CD4-positive, alpha-beta T cell treated with Interleukin-4 for 4 hours (primary cell): Measurements from ENCODE around the gene VPS52.
A peak's percentile ranks its signal among the peaks of the same experiment; 100 is the strongest.
"Not testable (repeated sequence)": the region's sequence is repeated elsewhere in the genome, so short reads cannot be mapped to it uniquely, and the experiment has no call there.

Source experiments
- DNase-seq: peaks from one replicate; pipeline ENCODE4 v3.0.0-alpha.2; 2020

VPS52 gene

GRCh38 chr6:33278810-33279209 lies 7.1 kb upstream of the VPS52 start:
- no peak for DNase-seq

DNA sequence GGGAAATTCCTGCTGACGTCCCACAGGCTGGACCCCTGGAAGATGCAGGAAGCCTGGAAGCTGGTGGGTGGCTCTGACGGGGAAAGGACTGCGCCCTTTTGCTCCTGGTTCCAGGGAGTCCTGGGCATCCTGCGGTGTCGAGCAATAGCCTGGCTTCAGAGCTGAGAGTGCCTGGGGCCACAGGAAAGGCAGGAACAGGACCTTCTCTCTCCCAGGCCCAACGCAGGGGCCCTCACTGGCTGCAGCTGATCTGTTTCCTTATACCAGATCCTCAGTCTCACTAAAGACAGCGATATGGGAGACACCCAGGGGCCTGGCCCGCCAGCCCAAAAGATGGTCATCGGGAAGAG lies 6.7 kb upstream of the VPS52 start:
- DNase-seq: no peak

DNA sequence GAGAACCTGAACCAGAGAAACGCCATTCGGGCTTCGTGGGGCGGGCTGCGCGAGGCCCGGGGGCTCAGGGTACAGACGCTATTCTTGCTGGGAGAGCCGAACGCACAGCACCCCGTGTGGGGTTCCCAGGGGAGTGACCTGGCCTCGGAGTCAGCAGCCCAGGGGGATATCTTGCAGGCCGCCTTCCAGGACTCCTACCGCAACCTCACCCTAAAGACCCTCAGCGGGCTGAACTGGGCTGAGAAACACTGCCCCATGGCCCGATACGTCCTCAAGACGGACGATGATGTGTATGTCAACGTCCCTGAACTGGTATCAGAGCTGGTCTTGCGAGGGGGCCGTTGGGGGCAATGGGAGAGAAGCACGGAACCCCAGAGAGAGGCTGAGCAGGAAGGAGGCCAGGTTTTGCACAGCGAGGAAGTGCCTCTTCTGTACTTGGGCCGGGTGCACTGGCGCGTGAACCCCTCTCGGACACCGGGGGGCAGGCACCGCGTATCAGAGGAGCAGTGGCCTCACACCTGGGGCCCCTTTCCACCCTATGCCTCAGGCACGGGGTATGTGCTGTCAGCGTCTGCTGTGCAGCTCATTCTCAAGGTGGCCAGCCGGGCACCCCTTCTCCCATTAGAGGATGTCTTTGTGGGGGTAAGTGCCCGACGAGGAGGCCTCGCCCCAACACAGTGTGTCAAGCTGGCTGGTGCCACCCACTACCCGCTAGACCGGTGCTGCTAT lies 6.2 kb upstream of the VPS52 start:
- peak; percentile 30 for DNase-seq

GRCh38 chr6:33276864-33277662 lies 5.4 kb upstream of the VPS52 start, which contains the start of gene B3GALT4:
Gene B3GALT4 (plus strand): TSS chr6:33277123. CDS start chr6:33277420, 297 bp downstream.
- peak; percentile 75 for DNase-seq

- DNase-seq: no peak
These were observed 4.8 kb upstream of the VPS52 start for GRCh38 chr6:33276581-33276863.

- not testable (repeated sequence) for DNase-seq
These were observed 4.3 kb upstream of the VPS52 start for GRCh38 chr6:33275795-33276580.

DNA sequence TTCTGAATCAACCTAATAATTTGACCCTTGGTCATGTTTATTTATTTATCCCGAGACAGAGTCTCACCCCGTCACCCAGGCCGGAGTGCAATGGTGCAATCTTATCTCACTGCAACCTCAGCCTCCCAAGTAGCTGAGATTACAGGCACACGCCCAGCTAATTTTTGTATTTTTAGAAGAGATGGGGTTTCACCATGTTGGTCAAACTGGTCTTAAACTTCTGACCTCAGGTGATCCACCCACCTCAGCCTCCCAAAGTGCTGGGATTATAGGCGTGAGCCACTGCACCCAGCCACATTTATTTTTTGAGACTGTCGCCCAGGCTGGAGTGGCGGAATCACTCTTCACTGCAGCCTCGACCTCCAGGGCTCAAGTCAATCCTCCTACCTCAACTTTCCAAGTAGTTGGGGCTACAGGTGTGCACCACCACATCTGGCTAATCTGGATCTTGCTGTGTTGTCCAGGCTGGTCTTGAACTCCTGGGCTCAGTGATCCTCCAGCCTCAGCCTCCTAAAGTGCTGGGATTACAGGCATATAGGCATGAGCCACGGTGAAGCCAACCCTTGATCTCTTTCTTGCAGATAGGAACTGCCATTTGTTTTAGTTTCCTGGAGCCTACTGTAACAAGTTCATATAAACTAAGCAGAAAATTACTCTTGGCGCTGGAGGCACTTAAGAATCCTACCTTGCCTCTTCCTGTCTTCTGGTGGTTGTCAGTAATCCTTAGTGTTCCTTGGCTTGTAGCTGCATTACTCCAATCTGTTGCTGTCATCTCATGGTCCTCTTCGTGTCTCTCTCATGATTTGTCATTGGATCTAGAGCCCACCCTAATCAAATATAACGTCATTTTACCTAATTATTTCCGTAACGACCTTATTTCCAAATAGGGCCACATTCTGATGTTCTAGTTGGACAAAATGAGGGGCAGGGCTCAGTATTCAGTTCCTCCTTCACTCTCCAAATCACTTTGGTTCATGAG lies 2.5 kb upstream of the VPS52 start:
- no peak for DNase-seq

DNA sequence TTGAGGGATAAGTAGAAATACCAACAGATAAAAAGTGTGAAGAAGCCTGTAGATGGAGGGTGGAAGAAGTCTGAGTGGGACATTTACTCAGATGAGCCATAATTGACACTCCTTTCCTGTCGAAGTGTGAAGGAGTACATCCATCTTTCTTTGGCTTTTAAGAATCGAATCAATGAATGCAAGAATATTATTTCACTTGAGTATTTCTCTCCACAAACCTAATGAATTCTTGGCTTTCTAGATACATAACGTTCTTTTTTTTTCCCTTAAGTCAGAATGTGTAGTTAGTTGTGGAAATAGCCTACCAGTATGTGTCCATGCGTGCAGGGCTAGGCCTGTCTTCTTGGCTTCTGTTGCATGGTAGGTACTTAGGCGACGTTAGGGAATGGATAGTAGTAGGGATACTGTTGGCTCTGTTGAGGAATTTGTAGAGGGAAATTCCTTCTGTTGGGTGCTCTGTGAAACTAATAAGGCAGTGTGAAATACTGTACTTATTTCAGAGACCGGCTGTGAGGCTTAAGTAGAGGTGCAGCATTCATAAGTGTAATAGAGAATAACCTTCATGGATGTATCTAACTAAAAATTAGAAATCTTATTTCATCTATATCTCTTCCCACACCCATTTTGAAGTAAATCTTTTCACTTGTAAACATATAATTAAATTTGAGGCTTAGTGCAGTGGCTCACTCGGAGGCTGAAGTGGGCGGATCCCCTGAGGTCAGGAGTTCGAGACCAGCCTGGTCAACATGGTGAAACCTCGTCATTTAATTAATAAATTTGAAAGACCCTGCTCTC lies 1.6 kb upstream of the VPS52 start:
- DNase-seq: no peak

DNA sequence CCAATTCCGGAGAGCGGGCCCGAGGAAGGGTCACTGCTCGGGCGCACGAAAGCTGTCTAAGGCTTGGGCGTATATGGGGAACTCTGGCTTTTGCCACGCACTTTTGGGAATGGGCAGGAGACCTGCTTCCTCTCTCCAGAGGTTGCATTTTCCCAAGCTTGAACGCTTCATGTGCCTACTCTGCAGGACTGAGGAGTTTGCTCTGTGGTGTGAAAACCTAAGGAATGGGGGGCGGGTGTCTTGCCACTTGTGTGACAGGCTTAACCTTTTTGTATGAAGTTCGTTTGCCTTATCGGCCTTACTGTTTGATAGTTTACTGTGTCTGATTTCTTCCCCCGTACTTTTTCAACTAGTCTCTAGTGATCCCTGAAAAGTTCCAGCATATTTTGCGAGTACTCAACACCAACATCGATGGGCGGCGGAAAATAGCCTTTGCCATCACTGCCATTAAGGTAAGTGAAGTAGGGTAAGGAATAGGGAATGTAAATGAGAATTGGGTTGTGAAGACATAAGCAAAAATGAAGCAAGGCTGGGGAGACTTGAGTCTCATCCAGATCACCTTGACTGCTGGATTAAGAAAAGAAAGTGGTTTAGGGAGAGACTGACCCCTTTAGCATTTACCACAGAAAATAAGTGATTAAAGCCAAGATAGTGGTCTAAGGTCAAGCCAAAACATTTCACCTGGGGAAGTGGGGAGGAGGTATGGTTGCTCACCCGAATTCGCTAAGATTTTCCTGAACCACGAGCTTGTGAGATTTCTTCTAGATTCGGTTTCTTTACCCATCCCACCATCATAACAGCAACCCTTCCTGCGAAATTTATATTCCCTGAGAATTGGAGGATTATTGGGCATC lies 826 bp upstream of the VPS52 start:
- DNase-seq: no peak

- DNase-seq: no peak
These were observed 584 bp downstream of the VPS52 start for GRCh38 chr6:33271117-33271467.

DNA sequence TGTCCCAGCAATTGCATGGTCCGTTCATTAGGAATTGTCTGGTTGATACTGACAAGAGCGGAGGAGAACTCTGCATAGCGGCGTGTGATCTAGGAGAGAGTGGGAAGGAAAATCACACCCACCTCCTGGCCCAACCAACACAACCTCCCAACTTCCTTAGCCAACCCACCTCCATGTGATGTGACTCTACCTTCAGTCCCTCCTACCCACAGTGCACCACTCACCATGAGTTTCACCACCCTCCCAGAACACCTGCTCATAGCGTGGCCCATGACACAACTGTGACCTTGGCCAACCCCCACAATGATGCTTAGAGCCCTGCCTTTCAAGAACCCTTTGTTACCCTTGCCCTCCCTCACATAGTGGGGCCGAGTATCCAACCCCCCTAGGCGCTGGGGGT lies 7.7 kb downstream of the VPS52 start:
- no peak for DNase-seq

DNA sequence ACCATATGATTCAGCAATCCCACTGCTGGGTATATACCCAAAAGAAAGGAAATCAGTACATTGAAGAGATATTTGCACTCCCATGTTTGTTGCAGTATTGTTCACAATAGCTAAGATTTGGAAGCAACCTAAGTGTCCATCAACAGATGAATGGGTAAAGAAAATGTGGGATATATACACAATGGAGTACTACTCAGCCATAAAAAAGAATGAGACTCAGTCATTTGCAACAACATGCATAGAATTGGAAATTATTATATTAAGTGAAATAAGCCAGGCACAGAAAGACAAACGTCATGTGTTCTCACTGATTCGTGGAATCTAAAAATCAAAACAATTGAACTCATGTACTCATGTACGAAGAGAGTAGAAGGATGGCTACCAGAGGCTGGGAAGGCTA lies 9.2 kb downstream of the VPS52 start:
- DNase-seq: not testable (repeated sequence)

GRCh38 chr6:33259032-33259431 lies 12.6 kb downstream of the VPS52 start:
- no peak for DNase-seq

GRCh38 chr6:33254591-33254990 lies 17.1 kb downstream of the VPS52 start:
- no peak for DNase-seq

- no peak for DNase-seq
These were observed 18.9 kb downstream of the VPS52 start for GRCh38 chr6:33252759-33253158.

DNA sequence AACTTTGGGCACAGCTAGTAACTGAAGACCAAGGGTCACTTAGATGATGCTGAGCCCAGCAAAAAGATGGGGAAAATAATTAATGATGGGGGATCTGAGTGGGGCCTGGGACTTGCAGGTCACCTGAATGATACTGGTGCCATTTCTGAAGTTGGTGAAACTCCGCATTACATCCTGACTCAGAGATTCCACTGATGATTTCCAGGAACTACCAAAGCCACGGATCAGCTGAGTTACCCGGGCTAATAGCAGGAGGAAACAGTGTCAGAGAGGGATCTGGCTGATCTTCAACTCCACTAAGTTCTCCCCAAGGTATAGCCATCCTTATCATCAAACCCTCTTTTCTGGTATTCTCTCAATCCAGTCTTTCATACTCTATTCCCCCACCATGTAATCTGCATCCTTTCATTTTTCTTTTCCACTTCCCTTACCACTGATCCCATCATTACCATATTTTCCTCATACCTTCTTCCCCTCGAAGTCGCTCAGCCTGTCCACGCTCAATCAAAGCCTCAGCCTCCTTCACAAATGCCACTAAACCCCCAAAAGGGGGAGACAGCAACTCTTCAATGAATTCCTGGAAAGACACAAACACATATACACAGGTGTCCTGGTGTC lies 20.2 kb downstream of the VPS52 start:
- no peak for DNase-seq

DNA sequence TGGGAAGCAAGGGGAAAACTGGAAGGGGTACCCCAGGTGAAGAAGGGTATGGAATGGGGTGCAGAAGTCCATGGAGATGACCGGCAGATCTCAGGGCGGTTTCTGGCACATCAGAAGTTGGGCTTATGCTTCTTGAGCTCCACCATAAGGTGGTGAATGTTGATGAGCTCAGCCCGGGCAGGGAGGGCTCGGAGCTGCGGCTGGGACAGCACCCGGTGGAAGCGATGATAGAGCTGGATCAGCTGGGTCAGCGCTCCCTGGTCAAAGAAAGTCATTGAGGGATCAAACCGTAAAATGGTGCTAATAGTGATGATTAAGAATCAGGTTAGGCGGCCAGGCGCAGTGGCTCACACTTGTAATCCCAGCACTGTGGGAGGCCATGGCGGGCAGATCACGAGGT lies 20.9 kb downstream of the VPS52 start:
- DNase-seq: no peak

- no peak for DNase-seq
These were observed 21.7 kb downstream of the VPS52 start for GRCh38 chr6:33249732-33250630.
